Heart left ventricle (tissue), 16 donors: Measurements from ENCODE around the gene COL4A4. TPM values are rescaled to one million over a fixed set of nuclear protein-coding genes. Genes with fewer than 3 reads are reported as not detected.

Experiments
- ATAC-seq, 4 donors: fragments of 200-7000 bp; cut with Tn5 transposase; one replicate each; pipeline ENCODE4 v1.9.1; 2020 to 2022; ENCODE audit warnings: moderate library complexity in 4 of 4, mild to moderate bottlenecking in 3 of 4, moderate number of reproducible peaks in 1 of 4
- DNase-seq, 5 donors: peaks; one replicate each; pipeline ENCODE4 v3.0.0-alpha.2; 2020
- H3K27ac ChIP-seq, 12 donors: fragments of 200-600 bp; sonication (generic) in 4 of 12; one replicate each; pipeline versions ENCODE4 v1.5.0 to v1.8.0; 2016 to 2022; ENCODE audit warnings: mild to moderate bottlenecking in 2 of 12
- H3K27me3 ChIP-seq, 9 donors: fragments of 200-600 bp; sonication (generic) in 2 of 9; one replicate each; pipeline versions ENCODE4 v1.5.1 to v1.8.0; 2016 to 2022; ENCODE audit warnings: mild to moderate bottlenecking in 3 of 9
- H3K36me3 ChIP-seq, 9 donors: fragments of 200-600 bp; sonication (generic) in 2 of 9; one replicate each; pipeline versions ENCODE4 v1.5.0 to v1.8.0; 2018 to 2022; ENCODE audit warnings: mild to moderate bottlenecking in 2 of 9
- H3K4me1 ChIP-seq, 12 donors: fragments of 200-600 bp; sonication (generic) in 4 of 12; one replicate each; pipeline versions ENCODE4 v1.5.0 to v1.8.0; 2016 to 2022; ENCODE audit warnings: mild to moderate bottlenecking in 3 of 12
- H3K4me3 ChIP-seq, 12 donors: fragments of 200-600 bp; sonication (generic) in 4 of 12; one replicate each; pipeline versions ENCODE4 v1.5.0 to v1.8.0; 2017 to 2022; ENCODE audit warnings: mild to moderate bottlenecking in 9 of 12, moderate library complexity in 4 of 12
- H3K9me3 ChIP-seq, 12 donors: fragments of 200-600 bp; sonication (generic) in 4 of 12; one replicate each; pipeline versions ENCODE4 v1.5.0 to v1.8.0; 2016 to 2022; ENCODE audit warnings: mild to moderate bottlenecking in 1 of 12
- POLR2A ChIP-seq, 2 donors: fragments of 450-650 bp; IDR thresholded peaks; one replicate each; pipeline ENCODE4 v1.6.1; 2017; ENCODE audit warnings: antibody characterized with exemption in 2 of 2, mild to moderate bottlenecking in 2 of 2, moderate library complexity in 2 of 2
- WGBS, 4 donors: extraction: QIAGEN DNeasy Blood & Tissue Kit in 2 of 4; methylation state at CpG; one replicate each; pipeline versions ENCODE4 v1.1.5 to v1.1.7; 2013 to 2018; 5-methylcytosine and 5-hydroxymethylcytosine counted together
- intact Hi-C, 10 donors: fragments of 100-400 bp; cut with DNase I; formaldehyde crosslinking; loops; one replicate each; pipeline versions ENCODE4 v1.11.1 to v1.14.2; 2022
- polyA plus RNA-seq, 2 donors: library from polyadenylated mRNA; stranded (reverse); fragments of 200-250 nt; gene quantifications; one replicate each; pipeline ENCODE4 v1.2.3, GENCODE V29; 2013
- total RNA-seq, 9 donors: library from RNA; depleted of rRNA in 2 of 9; stranded (reverse); fragments of >200 nt in 2 of 9; fragmentation: NEBNext Ultra II Directional in 3 of 9; extraction: Animal tissue kit (Norgen Biotek cat#: 25700) in 3 of 9; gene quantifications; one replicate each; pipeline versions ENCODE4 v1.1.0 to v1.2.4, GENCODE V29; 2016 to 2023
- TF ChIP-seq, protein P1 (sequence below), 12 donors: fragments of 200-600 bp; sonication (generic) in 4 of 12; IDR thresholded peaks; one replicate each; pipeline versions ENCODE4 v1.5.0 to v1.8.0; 2018 to 2022; ENCODE audit warnings: antibody characterized with exemption in 12 of 12, mild to moderate bottlenecking in 5 of 12
- donor health status: ischemic (EF 13 %, LVEDD 7.1; RV severe dilation, severe dysfunction).
- donor health status: healthy with polysubstance abuse.
- donor health status: DM: no; HTN: yes; CAD: no.
- donor health status: DM: no; HTN: no; CAD: no.
- donor health status: ischemic (EF 25% LVEDD 6.9; RV normal size, moderate dysfunction).
- donor health status: ischemic (EF 25% LVEDD 5.7; RV mildly dilated, moderate dysfunction).
- donor health status: healthy.
- donor health status: DM: yes; HTN: yes; CAD: no.
- donor health status: ischemic (EF 35%, LVEDD 5.7; RV mildly dilated, moderate dysfunction).
- donor health status: nonischemic (EF 11% LVEDD 7.7; RV severe dilation, severe dysfunction).
- donor health status: DM: yes; HTN: yes; CAD: no.
- donor health status: PGD.
- donor health status: ischemic (EF 29% LVEDD 5.4; RV normal size, mild dysfunction).
- donor health status: nonischemic (EF 23%, LVEDD 6.1; RV moderate dilation, normal function).

Gene COL4A4
- total and polyA plus RNA-seq, 11 donors: 1.0 to 9.9 (median 3.4) TPM

DNA sequence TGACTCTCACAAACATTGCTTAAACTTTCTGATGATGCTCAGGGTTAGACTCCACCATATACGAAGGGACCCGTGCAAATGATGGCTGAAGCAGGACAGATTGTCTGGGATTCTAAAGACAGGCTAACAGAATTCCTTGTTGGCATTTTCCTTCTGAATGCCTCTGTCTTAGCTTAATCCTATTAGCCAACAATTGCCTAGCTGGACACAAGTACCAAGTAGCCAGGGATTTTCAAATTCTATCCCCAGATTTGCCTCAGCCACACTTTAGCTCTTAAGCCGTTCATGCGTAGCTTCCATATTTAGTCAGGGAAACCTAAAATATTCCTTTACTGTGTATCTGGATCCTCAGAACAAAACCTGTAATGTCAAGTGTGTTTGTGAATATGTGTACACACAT is 40.4 kb upstream of the COL4A4 start:
- intact Hi-C loops: no loop called here
- DNase-seq (no peak), ATAC-seq (no peak)
- H3K4me3 ChIP-seq: no peak overlapping the region
- no peaks in the 10 kb centered on the region for H3K27me3 ChIP-seq
- TF ChIP-seq, protein P1, sequence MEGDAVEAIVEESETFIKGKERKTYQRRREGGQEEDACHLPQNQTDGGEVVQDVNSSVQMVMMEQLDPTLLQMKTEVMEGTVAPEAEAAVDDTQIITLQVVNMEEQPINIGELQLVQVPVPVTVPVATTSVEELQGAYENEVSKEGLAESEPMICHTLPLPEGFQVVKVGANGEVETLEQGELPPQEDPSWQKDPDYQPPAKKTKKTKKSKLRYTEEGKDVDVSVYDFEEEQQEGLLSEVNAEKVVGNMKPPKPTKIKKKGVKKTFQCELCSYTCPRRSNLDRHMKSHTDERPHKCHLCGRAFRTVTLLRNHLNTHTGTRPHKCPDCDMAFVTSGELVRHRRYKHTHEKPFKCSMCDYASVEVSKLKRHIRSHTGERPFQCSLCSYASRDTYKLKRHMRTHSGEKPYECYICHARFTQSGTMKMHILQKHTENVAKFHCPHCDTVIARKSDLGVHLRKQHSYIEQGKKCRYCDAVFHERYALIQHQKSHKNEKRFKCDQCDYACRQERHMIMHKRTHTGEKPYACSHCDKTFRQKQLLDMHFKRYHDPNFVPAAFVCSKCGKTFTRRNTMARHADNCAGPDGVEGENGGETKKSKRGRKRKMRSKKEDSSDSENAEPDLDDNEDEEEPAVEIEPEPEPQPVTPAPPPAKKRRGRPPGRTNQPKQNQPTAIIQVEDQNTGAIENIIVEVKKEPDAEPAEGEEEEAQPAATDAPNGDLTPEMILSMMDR (IDR thresholded peaks at IDR 0.05): no peak
- TF ChIP-seq POLR2A (IDR thresholded peaks at IDR 0.05): no peak
- WGBS, 4 donors: 86 to 97% (median 95%) methylated on average over 4 of the region's 4 CpGs
- H3K4me1 ChIP-seq: no peaks in the 10 kb centered on the region
- no peaks in the 10 kb centered on the region for H3K9me3 ChIP-seq
- no peak overlapping the region for H3K27ac ChIP-seq
- H3K36me3 ChIP-seq: no peaks in the 10 kb centered on the region

DNA sequence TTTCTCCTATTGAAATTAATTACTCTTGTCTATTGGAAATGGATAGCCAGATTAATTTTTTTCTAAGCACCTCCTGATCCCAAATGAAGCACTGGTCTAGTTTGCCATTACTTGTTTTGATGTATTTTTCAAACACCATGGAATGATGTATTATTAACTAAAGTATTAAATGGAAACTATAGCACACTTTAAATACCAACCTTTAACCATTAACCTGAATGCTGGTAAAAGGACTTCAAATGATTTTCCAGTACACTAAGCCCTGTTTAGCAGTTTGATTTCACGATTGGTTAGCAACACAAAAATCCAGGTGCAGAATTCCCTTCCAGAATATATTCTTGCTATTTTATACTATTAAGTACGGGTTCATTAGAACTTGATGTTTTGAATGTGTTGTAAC is 37.8 kb upstream of the COL4A4 start:
- H3K9me3 ChIP-seq: no peaks in the 10 kb centered on the region
- DNase-seq (no peak), ATAC-seq (no peak)
- H3K27me3 ChIP-seq: no peaks in the 10 kb centered on the region
- H3K36me3 ChIP-seq: no peaks in the 10 kb centered on the region
- intact Hi-C loops: no loop called here
- 92 to 100% (median 96%) methylated on average over 2 of the region's 2 CpGs for WGBS, 4 donors
- no peak for TF ChIP-seq POLR2A (IDR thresholded peaks at IDR 0.05)
- TF ChIP-seq, protein P1 (IDR thresholded peaks at IDR 0.05): no peak
- peaks cover 0 to 4% (median 0%) of the 10 kb centered on the region in 12 donors for H3K4me1 ChIP-seq
- no peak overlapping the region for H3K27ac ChIP-seq
- no peak overlapping the region for H3K4me3 ChIP-seq

DNA sequence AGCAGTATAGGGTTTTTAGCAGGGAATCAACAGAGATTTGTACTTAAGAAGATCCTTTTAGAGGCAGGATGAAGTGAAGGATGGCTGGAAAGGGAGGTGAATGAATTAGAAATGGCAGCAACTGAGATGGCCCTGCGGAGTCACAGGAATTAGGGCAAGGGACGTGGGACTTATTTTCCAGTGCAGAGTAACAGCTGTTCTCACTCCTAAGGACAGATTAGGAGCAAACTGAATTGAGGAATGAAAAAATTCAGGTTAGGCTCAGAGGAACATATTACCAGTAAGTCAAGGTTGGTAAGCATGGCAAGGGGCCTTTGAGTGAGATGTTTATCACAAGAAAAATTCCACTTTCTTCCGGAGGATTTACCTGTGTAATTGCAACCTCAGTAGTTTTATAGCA is 34.9 kb upstream of the COL4A4 start:
- TF ChIP-seq, protein P1 (IDR thresholded peaks at IDR 0.05): no peak
- TF ChIP-seq POLR2A (IDR thresholded peaks at IDR 0.05): no peak
- intact Hi-C loops: loop anchor here in 1 of 10 donors (5.0 kb wide), 1 partner anchor 37 kb away; the partner anchor contains the start of genes COL4A3 and COL4A4
- no peaks in the 10 kb centered on the region for H3K36me3 ChIP-seq
- H3K27ac ChIP-seq: no peak overlapping the region
- no peak overlapping the region for H3K4me3 ChIP-seq
- DNase-seq: no peak
- peaks cover 0 to 4% (median 0%) of the 10 kb centered on the region in 12 donors for H3K4me1 ChIP-seq
- H3K9me3 ChIP-seq: no peaks in the 10 kb centered on the region
- no peaks in the 10 kb centered on the region for H3K27me3 ChIP-seq
- no peak for ATAC-seq
- WGBS, 4 donors: 67 to 75% (median 71%) methylated on average over 3 of the region's 3 CpGs

DNA sequence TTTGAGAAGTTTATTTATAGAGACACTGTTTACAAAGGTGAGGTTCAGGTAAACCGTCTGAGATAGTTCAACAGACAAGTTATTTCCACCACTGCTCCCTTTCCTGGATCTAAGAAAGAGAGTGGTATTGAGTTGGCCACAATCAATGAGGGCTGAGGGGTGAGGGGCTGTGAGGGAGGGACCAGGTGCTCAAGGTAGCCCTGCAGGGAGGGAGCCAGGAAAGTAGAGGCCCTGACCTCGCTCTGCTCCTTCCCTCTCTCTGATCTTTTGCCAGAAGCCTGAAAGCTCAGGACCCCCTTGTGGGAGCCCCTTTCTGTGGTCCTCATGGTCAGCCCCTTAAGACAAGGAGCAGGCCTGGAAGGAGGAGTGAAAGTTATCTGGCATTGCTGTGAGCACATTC is 30.2 kb upstream of the COL4A4 start:
- no peak for TF ChIP-seq POLR2A (IDR thresholded peaks at IDR 0.05)
- TF ChIP-seq, protein P1 (IDR thresholded peaks at IDR 0.05): no peak
- no peaks in the 10 kb centered on the region for H3K27me3 ChIP-seq
- DNase-seq (no peak), ATAC-seq (no peak)
- intact Hi-C loops: no loop called here
- H3K4me1 ChIP-seq: peaks cover 0 to 17% (median under 1%) of the 10 kb centered on the region in 12 donors
- no peak overlapping the region for H3K27ac ChIP-seq
- no peak overlapping the region for H3K4me3 ChIP-seq
- H3K9me3 ChIP-seq: no peaks in the 10 kb centered on the region
- H3K36me3 ChIP-seq: no peaks in the 10 kb centered on the region
- 64 to 79% (median 72%) methylated on average over 2 of the region's 2 CpGs for WGBS, 4 donors
